GM10847 (cell line): ENCODE results near the gene THOC7.

Experiments
- POLR2A ChIP-seq: IDR thresholded peaks from 2 replicates; pipeline ENCODE4 v1.6.1; 2011; ENCODE audit not compliant: insufficient read length; ENCODE audit errors: extremely low read depth

THOC7 gene

DNA sequence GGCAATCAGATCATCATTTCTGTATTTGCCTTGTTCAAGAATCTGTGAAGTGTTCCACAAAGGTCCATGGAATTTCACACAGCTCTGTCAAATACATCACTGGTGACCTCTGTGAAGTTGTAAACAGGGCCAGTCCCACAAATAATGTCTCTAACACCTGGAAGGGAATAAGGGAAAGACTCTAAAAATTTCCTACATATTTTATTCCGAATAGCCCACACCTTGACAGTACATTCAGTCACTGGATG, 44.5 kb downstream of the THOC7 start, which contains the start of gene C3orf49:
Gene C3orf49, plus strand, starts transcription at position 149 of the 248 bp plus-strand sequence. CDS start 173 bp downstream, outside the sequence.
- TF ChIP-seq POLR2A, result no peak

DNA sequence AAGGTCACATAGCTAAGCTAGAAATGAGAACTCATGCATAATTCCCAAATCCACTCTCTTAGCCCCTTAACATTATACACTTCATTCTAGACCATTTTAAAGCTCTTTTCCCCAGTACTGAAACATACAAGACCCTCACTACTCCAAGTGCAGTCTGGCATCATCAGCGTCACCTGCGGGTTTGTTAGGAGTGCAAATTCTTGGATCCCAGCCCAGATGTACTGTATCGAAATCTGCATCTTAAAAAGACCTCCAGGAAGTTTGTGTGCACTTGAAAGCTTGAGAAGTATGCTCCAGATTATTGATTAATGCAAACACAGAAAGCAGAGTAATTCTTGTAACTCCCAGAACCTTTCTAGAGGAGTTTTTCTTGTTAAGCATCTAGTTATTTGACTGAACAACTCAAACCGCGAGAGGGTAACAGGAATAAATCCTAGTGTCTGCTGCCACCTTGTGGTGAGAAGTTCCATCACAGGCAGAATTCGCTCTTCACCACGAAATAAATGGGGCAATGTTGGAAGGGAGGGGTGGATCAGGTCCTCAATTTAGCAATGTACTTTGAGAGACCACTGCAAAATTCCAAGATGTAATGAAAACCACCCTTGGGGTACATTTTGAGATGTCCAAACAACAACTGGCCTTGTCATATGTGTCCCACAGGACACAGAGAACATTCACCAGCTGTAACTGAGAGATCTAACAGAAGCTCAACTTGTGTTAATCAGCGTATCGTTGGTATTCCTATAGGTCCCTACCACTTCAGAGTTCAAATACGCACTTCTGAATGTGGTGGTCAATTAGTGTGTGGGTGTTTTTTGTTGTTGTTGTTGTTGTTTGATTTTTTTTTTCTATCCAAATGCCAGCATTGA, 45.1 kb downstream of the THOC7 start:
- TF ChIP-seq POLR2A, result no peak

DNA sequence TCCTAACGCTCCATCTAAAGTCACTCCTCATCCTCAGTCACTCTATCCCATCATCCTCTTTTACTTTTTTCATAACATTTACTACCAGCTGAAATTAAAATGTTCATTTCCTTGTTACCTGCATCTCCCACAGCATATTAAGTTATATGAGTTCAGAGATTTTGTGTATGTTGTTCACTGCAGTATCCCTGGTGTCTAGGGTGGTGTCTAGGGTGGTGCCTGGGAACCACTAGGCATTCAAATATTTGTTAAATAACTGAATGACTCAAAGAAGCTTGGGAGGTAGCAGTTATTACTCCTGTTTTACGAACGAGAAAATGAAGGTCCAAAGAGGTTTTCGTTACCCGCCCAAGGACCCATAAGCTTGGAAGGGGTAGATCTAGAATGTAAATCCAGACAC, 46.4 kb downstream of the THOC7 start:
- TF ChIP-seq POLR2A, result no peak

GRCh38 chr3:63814237-63814636, 49.4 kb downstream of the THOC7 start:
- no peak for TF ChIP-seq POLR2A

- TF ChIP-seq POLR2A, result no peak
Observed at GRCh38 chr3:63809607-63810006, 54.0 kb downstream of the THOC7 start.

DNA sequence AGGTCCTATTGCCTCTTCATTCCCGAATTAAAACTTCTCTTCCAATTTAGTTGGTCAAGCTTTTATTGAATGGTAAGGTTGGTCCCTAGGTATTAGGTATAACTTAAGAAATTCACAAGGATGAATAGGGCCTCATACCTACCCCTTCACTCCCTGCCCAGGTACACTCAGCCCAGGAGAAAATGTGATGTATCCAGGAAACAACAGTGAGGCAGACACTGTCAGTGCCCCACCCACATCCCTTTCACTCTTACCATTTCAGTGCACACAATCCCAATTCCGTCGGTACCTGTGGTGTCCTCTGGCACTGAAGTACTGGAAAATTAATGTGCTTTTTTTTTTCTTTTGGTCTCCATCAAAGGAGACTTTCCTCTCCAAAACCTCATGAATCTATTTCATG, 55.0 kb downstream of the THOC7 start:
- TF ChIP-seq POLR2A, result no peak

DNA sequence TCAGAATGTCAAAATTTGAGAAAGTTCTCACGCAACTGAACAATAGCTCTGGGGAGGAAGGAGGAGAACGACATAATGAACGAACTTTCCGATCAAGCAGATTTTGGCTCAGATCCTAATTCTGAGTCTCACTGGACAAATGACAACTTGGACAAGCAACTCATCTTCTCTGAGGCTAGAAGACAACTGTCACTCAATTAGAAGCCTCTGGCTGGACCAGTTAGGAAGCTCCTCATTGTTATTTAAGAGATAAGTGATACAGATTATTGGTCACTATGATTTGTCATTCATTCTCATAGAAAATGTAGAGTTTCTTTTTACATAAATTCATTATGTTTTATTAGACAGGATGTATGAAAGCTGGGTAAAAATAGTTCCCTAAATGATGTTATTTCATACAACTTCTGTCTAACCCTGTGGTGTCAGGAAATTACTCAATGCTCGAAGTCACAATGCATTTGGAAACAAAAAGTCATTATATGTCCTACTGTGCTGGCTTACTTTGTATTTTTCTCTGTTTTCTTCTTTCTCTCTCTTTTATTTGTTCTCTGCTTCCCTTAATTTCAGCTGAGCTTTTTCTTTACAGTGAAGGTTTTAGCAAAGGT, 55.5 kb downstream of the THOC7 start:
- TF ChIP-seq POLR2A, result no peak

- no peak for TF ChIP-seq POLR2A
Observed at GRCh38 chr3:63803911-63804310, 59.7 kb downstream of the THOC7 start.

GRCh38 chr3:63800097-63800496, 63.5 kb downstream of the THOC7 start:
- TF ChIP-seq POLR2A, result no peak

DNA sequence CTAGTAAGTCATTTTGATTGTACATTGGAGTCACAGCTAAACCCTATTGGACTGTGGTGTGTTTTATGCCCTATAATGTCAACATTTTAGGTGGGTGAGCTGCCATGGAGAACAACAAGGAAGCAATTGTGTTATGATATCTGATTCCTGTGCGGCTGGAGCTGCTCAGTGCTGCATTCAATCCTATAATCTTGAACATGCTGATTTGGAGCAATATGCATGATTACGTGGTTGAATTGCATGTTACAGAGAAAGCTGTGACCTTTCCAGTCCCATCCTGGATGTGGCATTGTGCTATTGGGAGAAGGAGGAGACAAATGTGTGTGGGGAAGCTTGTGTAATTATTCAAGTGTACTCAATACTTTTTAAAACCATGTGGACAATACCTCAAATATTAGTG, 64.7 kb downstream of the THOC7 start:
- no peak for TF ChIP-seq POLR2A

GRCh38 chr3:63798544-63798943, 65.1 kb downstream of the THOC7 start:
- no peak for TF ChIP-seq POLR2A

DNA sequence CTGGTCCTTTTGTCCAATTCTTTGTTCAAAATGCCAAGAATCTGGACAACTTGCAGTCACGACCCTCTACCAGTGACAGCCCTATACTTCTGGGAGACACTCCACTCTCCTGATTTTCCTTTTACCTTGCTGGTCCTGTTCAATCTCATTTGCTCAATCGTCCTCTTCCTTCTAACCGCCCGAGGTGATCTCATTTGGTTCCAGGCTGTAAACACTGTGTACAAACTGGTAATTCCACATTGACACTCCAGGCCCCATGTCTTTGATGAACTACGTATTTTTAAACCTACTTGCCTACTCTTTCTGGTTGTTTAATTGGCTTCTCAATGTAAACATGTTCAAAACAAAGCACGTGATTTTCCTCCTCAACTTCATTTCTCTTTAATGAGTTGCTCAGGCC, 68.2 kb downstream of the THOC7 start:
- no peak for TF ChIP-seq POLR2A

DNA sequence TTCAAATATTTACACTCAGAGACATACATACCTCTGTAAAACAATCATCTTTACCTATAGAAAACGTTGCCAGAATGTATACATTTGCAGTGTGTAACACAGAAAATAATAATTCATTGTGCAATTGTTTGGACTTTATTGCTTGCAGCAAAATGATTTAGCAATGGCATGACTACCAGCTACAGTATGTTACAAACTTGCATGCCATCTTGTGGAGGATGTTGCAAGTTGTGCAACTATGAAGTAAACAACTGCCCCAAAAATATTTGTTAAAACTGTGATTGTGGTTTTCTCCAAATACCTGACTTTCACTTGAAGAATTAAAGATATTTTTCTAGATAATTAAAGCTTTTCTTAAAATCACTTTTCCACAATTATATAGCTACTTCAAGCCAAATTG, 71.6 kb downstream of the THOC7 start:
- TF ChIP-seq POLR2A, result no peak
